SK-N-SH treated with all-trans-retinoic acid at 6 μM for 48 hours (cell line): ENCODE data around the gene MMP8.

Experiments used
- ATAC-seq: fragments of 200-7000 bp; cut with Tn5 transposase; 3 replicates; pipeline ENCODE4 v1.9.1; 2020; ENCODE audit warnings: mild to moderate bottlenecking, moderate library complexity
- ARNTL ChIP-seq: fragments of 450-650 bp; formaldehyde crosslinking; IDR thresholded peaks from 2 replicates; pipeline ENCODE4 v1.5.0; 2020; ENCODE audit warnings: low read depth, mild to moderate bottlenecking, moderate library complexity, borderline replicate concordance
- BACH2 ChIP-seq: fragments of 250-450 bp; sonication (Bioruptor Pico); IDR thresholded peaks from 2 replicates; pipeline ENCODE4 v1.9.0; 2021; ENCODE audit warnings: mild to moderate bottlenecking, borderline replicate concordance
- CREB5 ChIP-seq: fragments of 250-450 bp; sonication (Bioruptor Pico); IDR thresholded peaks from 2 replicates; pipeline ENCODE4 v1.5.1; 2020; ENCODE audit warnings: low read depth, mild to moderate bottlenecking, moderate library complexity
- CSDC2 ChIP-seq: fragments of 250-450 bp; sonication (Bioruptor Pico); IDR thresholded peaks from 2 replicates; pipeline ENCODE4 v1.5.0; 2020; ENCODE audit warnings: mild to moderate bottlenecking, moderate library complexity
- ESRRG ChIP-seq: fragments of 250-450 bp; sonication (Bioruptor Pico); IDR thresholded peaks from 2 replicates; pipeline ENCODE4 v1.6.1; 2021; ENCODE audit warnings: mild to moderate bottlenecking
- GLIS3 ChIP-seq: fragments of 250-450 bp; sonication (Bioruptor Pico); IDR thresholded peaks from 2 replicates; pipeline ENCODE4 v1.5.0; 2020; ENCODE audit warnings: mild to moderate bottlenecking, moderate library complexity
- ISL1 ChIP-seq: fragments of 250-450 bp; sonication (Bioruptor Pico); IDR thresholded peaks from 2 replicates; pipeline ENCODE4 v2.1.2; 2022; ENCODE audit warnings: mild to moderate bottlenecking, moderate library complexity
- OSR1 ChIP-seq: fragments of 250-450 bp; sonication (Bioruptor Pico); IDR thresholded peaks from 2 replicates; pipeline ENCODE4 v1.8.0; 2022; ENCODE audit warnings: moderate library complexity, mild to moderate bottlenecking, inconsistent platforms
- PATZ1 ChIP-seq: fragments of 250-450 bp; sonication (Bioruptor Pico); IDR thresholded peaks from 2 replicates; pipeline ENCODE4 v1.8.0; 2020; ENCODE audit warnings: mild to moderate bottlenecking, moderate library complexity, borderline replicate concordance
- POU6F1 ChIP-seq: fragments of 250-450 bp; sonication (Bioruptor Pico); IDR thresholded peaks from 2 replicates; pipeline ENCODE4 v1.8.0; 2021; ENCODE audit warnings: low read depth, mild to moderate bottlenecking, moderate library complexity, borderline replicate concordance
- PPARA ChIP-seq: fragments of 250-450 bp; sonication (Bioruptor Pico); IDR thresholded peaks from 2 replicates; pipeline ENCODE4 v1.5.0; 2020; ENCODE audit warnings: mild to moderate bottlenecking, borderline replicate concordance
- RARB ChIP-seq: fragments of 250-450 bp; sonication (Bioruptor Pico); IDR thresholded peaks from 2 replicates; pipeline ENCODE4 v1.8.0; 2021; ENCODE audit warnings: mild to moderate bottlenecking, moderate library complexity
- SNAI2 ChIP-seq: fragments of 250-450 bp; sonication (Bioruptor Pico); IDR thresholded peaks from 2 replicates; pipeline ENCODE4 v1.5.0; 2020; ENCODE audit warnings: mild to moderate bottlenecking, moderate library complexity
- TCF4 ChIP-seq: fragments of 250-450 bp; sonication (Bioruptor Pico); IDR thresholded peaks from 2 replicates; pipeline ENCODE4 v1.8.0; 2021; ENCODE audit warnings: mild to moderate bottlenecking, moderate library complexity, borderline replicate concordance
- TOX ChIP-seq: fragments of 250-450 bp; sonication (Bioruptor Pico); IDR thresholded peaks from 2 replicates; pipeline ENCODE4 v1.8.0; 2021; ENCODE audit warnings: mild to moderate bottlenecking, moderate library complexity, borderline replicate concordance
- TSHZ2 ChIP-seq: fragments of 250-450 bp; sonication (Bioruptor Pico); IDR thresholded peaks from 2 replicates; pipeline ENCODE4 v1.5.0; 2020; ENCODE audit warnings: mild to moderate bottlenecking, moderate library complexity
- ZC3H10 ChIP-seq: fragments of 250-450 bp; sonication (Bioruptor Pico); IDR thresholded peaks from 2 replicates; pipeline ENCODE4 v1.5.1; 2021; ENCODE audit warnings: mild to moderate bottlenecking, moderate library complexity
- ZFP3 ChIP-seq: fragments of 250-450 bp; sonication (Bioruptor Pico); IDR thresholded peaks from 2 replicates; pipeline ENCODE4 v1.5.0; 2020; ENCODE audit warnings: mild to moderate bottlenecking, moderate library complexity
- ZFP30 ChIP-seq: fragments of 450-650 bp; formaldehyde crosslinking; IDR thresholded peaks from 2 replicates; pipeline ENCODE4 v1.5.0; 2022; ENCODE audit warnings: mild to moderate bottlenecking, moderate library complexity
- ZNF565 ChIP-seq: fragments of 450-650 bp; formaldehyde crosslinking; conservative IDR thresholded peaks from 2 replicates; pipeline ENCODE4 v1.5.0; 2020; ENCODE audit warnings: low read depth, mild to moderate bottlenecking, moderate library complexity
- ZNF70 ChIP-seq: fragments of 450-650 bp; formaldehyde crosslinking; IDR thresholded peaks from 2 replicates; pipeline ENCODE4 v1.5.0; 2020; ENCODE audit warnings: mild to moderate bottlenecking, moderate library complexity
- ZNF8 ChIP-seq: fragments of 450-650 bp; formaldehyde crosslinking; IDR thresholded peaks from 2 replicates; pipeline ENCODE4 v1.5.0; 2020; ENCODE audit warnings: mild to moderate bottlenecking, moderate library complexity
- TF ChIP-seq, protein P1 (sequence below): fragments of 250-450 bp; sonication (Bioruptor Pico); IDR thresholded peaks from 2 replicates; pipeline ENCODE4 v1.5.1; 2021; ENCODE audit warnings: mild to moderate bottlenecking, moderate library complexity

MMP8 gene

GRCh38 chr11:102757823-102758549 lies 33.2 kb upstream of the MMP8 start:
- no peak for TF ChIP-seq ZNF8 (CRISPR knock-in tag)
- no peak for TF ChIP-seq POU6F1 (CRISPR knock-in tag)
- no peak for TF ChIP-seq OSR1 (CRISPR knock-in tag)
- no peak for TF ChIP-seq ARNTL (CRISPR knock-in tag)
- TF ChIP-seq CREB5 = no peak
- TF ChIP-seq ZNF70 (CRISPR knock-in tag) = no peak
- TF ChIP-seq PATZ1 (CRISPR knock-in tag) = no peak
- no peak for TF ChIP-seq ESRRG
- TF ChIP-seq TSHZ2 (CRISPR knock-in tag) = no peak
- no peak for TF ChIP-seq BACH2 (CRISPR knock-in tag)
- no peak for TF ChIP-seq TOX (CRISPR knock-in tag)
- TF ChIP-seq SNAI2 (CRISPR knock-in tag) = no peak
- no peak for TF ChIP-seq ZC3H10 (CRISPR knock-in tag)
- TF ChIP-seq PPARA = no peak
- TF ChIP-seq CSDC2 = no peak
- no peak for TF ChIP-seq GLIS3 (CRISPR knock-in tag)
- TF ChIP-seq, protein P1, sequence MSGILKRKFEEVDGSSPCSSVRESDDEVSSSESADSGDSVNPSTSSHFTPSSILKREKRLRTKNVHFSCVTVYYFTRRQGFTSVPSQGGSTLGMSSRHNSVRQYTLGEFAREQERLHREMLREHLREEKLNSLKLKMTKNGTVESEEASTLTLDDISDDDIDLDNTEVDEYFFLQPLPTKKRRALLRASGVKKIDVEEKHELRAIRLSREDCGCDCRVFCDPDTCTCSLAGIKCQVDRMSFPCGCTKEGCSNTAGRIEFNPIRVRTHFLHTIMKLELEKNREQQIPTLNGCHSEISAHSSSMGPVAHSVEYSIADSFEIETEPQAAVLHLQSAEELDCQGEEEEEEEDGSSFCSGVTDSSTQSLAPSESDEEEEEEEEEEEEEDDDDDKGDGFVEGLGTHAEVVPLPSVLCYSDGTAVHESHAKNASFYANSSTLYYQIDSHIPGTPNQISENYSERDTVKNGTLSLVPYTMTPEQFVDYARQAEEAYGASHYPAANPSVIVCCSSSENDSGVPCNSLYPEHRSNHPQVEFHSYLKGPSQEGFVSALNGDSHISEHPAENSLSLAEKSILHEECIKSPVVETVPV (CRISPR knock-in tag) = no peak
- TF ChIP-seq ISL1 (CRISPR knock-in tag) = no peak
- TF ChIP-seq, all 23 proteins: peak for 0
- ATAC-seq = no peak

- ATAC-seq = no peak
- TF ChIP-seq ARNTL (CRISPR knock-in tag) (no peak), CREB5 (no peak), BACH2 (CRISPR knock-in tag) (no peak), RARB (no peak), ESRRG (no peak), ZNF565 (no peak), TCF4 (CRISPR knock-in tag) (no peak), PPARA (no peak), ZC3H10 (CRISPR knock-in tag) (no peak), TOX (CRISPR knock-in tag) (no peak), TSHZ2 (CRISPR knock-in tag) (no peak), OSR1 (CRISPR knock-in tag) (no peak), ZFP30 (CRISPR knock-in tag) (no peak), SNAI2 (CRISPR knock-in tag) (no peak), ZFP3 (CRISPR knock-in tag) (no peak), GLIS3 (CRISPR knock-in tag) (no peak), CSDC2 (no peak), ISL1 (CRISPR knock-in tag) (no peak)
- TF ChIP-seq, protein P1 (CRISPR knock-in tag) = no peak
Measured at GRCh38 chr11:102753267-102753666, 28.5 kb upstream of the MMP8 start.
